GM23338 (cell line): ENCODE data around the gene MMP26. TPM values are rescaled to one million over a fixed set of nuclear protein-coding genes. Genes with fewer than 3 reads are reported as not detected.

Experiments used
- ATAC-seq: fragments of 200-7000 bp; cut with Tn5 transposase; 3 replicates; pipeline ENCODE4 v1.9.1; 2020
- DNase-seq: peaks from one replicate; pipeline ENCODE4 v3.0.0-alpha.2; 2015; ENCODE audit warnings: low spot score
- H2AFZ ChIP-seq: fragments of 200-600 bp; sonication (generic); 2 replicates; pipeline ENCODE4 v1.8.0; 2016; ENCODE audit warnings: antibody characterized with exemption, mild to moderate bottlenecking, moderate library complexity
- H3F3A ChIP-seq: fragments of 200-600 bp; sonication (generic); replicated peaks from 2 replicates; pipeline ENCODE4 v1.8.0; 2017; ENCODE audit warnings: antibody characterized with exemption, mixed run types, low read depth
- H3K27ac ChIP-seq: fragments of 200-600 bp; sonication (generic); 2 replicates; pipeline ENCODE4 v1.6.1; 2016; ENCODE audit warnings: low read depth
- H3K27me3 ChIP-seq: fragments of 200-600 bp; sonication (generic); 2 replicates; pipeline ENCODE4 v1.8.0; 2016; ENCODE audit warnings: mild to moderate bottlenecking, mixed run types, moderate library complexity; ENCODE audit not compliant: insufficient read depth
- H3K36me3 ChIP-seq: fragments of 200-600 bp; sonication (generic); 2 replicates; pipeline ENCODE4 v1.8.0; 2016; ENCODE audit warnings: mild to moderate bottlenecking; ENCODE audit not compliant: insufficient read depth
- H3K4me1 ChIP-seq: fragments of 200-600 bp; sonication (generic); 2 replicates; pipeline ENCODE4 v1.8.0; 2016; ENCODE audit warnings: mild to moderate bottlenecking, moderate library complexity; ENCODE audit not compliant: insufficient read depth
- H3K4me2 ChIP-seq: fragments of 200-600 bp; sonication (generic); 2 replicates; pipeline ENCODE4 v1.7.1; 2017; ENCODE audit warnings: mixed run types
- H3K4me3 ChIP-seq: fragments of 200-600 bp; sonication (generic); 2 replicates; pipeline ENCODE4 v1.6.1; 2016; ENCODE audit warnings: mixed run types
- H3K79me2 ChIP-seq: fragments of 200-600 bp; sonication (generic); replicated peaks from 2 replicates; pipeline ENCODE4 v1.8.0; 2017; ENCODE audit warnings: mild to moderate bottlenecking; ENCODE audit not compliant: insufficient read depth
- H3K9me2 ChIP-seq: fragments of 200-600 bp; sonication (generic); 2 replicates; pipeline ENCODE4 v1.8.0; 2017; ENCODE audit not compliant: insufficient read depth
- H4K20me1 ChIP-seq: fragments of 200-600 bp; sonication (generic); replicated peaks from 2 replicates; pipeline ENCODE4 v1.8.0; 2017; ENCODE audit warnings: mild to moderate bottlenecking; ENCODE audit not compliant: insufficient read depth
- H3K27ac Mint-ChIP-seq: 2 replicates; pipeline ENCODE4 v1.8.0; 2020; ENCODE audit warnings: inconsistent platforms, mild to moderate bottlenecking, moderate library complexity, mixed read lengths
- H3K27me3 Mint-ChIP-seq: 3 replicates; pipeline ENCODE4 v1.8.0; 2022; ENCODE audit warnings: low read depth, mild to moderate bottlenecking, moderate library complexity, mixed read lengths, inconsistent platforms; ENCODE audit not compliant: insufficient read depth, poor library complexity
- H3K36me3 Mint-ChIP-seq: 3 replicates; pipeline ENCODE4 v1.8.0; 2021; ENCODE audit warnings: low read depth, mild to moderate bottlenecking, inconsistent platforms, moderate library complexity, mixed read lengths
- H3K4me1 Mint-ChIP-seq: 3 replicates; pipeline ENCODE4 v1.8.0; 2020; ENCODE audit warnings: mild to moderate bottlenecking, inconsistent platforms, mixed read lengths
- H3K4me3 Mint-ChIP-seq: 3 replicates; pipeline ENCODE4 v1.8.0; 2021; ENCODE audit warnings: moderate library complexity, mild to moderate bottlenecking, inconsistent platforms, mixed read lengths
- H3K9me3 Mint-ChIP-seq: 3 replicates; pipeline ENCODE4 v1.8.0; 2020; ENCODE audit warnings: moderate library complexity, mild to moderate bottlenecking, inconsistent platforms, mixed read lengths
- CREB1 ChIP-seq: fragments of 250-450 bp; sonication (Bioruptor Pico); IDR thresholded peaks from 2 replicates; pipeline ENCODE4 v1.5.0; 2020; ENCODE audit warnings: low read depth, mild to moderate bottlenecking, moderate library complexity
- EZH2phosphoT487 ChIP-seq: fragments of 200-600 bp; sonication (generic); IDR thresholded peaks from one replicate; pipeline ENCODE4 v1.8.1; 2018; ENCODE audit warnings: antibody characterized with exemption; ENCODE audit not compliant: unreplicated experiment
- JUNB ChIP-seq: IDR thresholded peaks from one replicate; pipeline ENCODE4 v1.6.1; 2016; ENCODE audit warnings: antibody characterized with exemption; ENCODE audit not compliant: unreplicated experiment
- NANOG ChIP-seq: IDR thresholded peaks from 2 replicates; pipeline ENCODE4 v1.6.1; 2016; ENCODE audit warnings: antibody characterized with exemption, borderline replicate concordance
- POLR2AphosphoS5 ChIP-seq: IDR thresholded peaks from 2 replicates; pipeline ENCODE4 v1.6.1; 2016; ENCODE audit warnings: antibody characterized with exemption, low read depth
- ZNF114 ChIP-seq: fragments of 250-450 bp; sonication (Bioruptor Pico); IDR thresholded peaks from 2 replicates; pipeline ENCODE4 v1.5.0; 2020; ENCODE audit warnings: mild to moderate bottlenecking, moderate library complexity
- polyA plus RNA-seq: library from polyadenylated mRNA; unstranded; fragments of >200 nt; fragmentation: Nextera tagmentation; extraction: Ambion mirVana; gene quantifications from 2 replicates; pipeline ENCODE4 v1.2.1, GENCODE V29; 2016
- total RNA-seq: library from RNA; depleted of rRNA; stranded (reverse); fragments of >200 nt; shearing (Covaris generic); gene quantifications from 2 replicates; pipeline ENCODE4 v1.2.3, GENCODE V29; 2014
- TF ChIP-seq, protein P1 (sequence below): IDR thresholded peaks from one replicate; pipeline ENCODE4 v1.6.1; 2018; ENCODE audit warnings: antibody characterized with exemption; ENCODE audit not compliant: unreplicated experiment
- TF ChIP-seq, protein P2 (sequence below), 2 experiments: fragments of 200-600 bp in 1 of 2; sonication (generic) in 1 of 2; conservative IDR thresholded peaks; 2 replicates each; pipeline versions ENCODE4 v1.5.1 to v1.6.1; 2016 to 2017; ENCODE audit warnings: antibody characterized with exemption in 2 of 2, low read depth in 2 of 2, mild to moderate bottlenecking in 2 of 2, moderate library complexity in 1 of 2
- TF ChIP-seq, protein P3 (sequence below): fragments of 250-450 bp; sonication (Bioruptor Pico); IDR thresholded peaks from 2 replicates; pipeline ENCODE4 v1.5.0; 2020; ENCODE audit warnings: mild to moderate bottlenecking, moderate library complexity

The MMP26 gene
- total and polyA plus RNA-seq, 2 experiments from 2014 or later, result not detected

DNA sequence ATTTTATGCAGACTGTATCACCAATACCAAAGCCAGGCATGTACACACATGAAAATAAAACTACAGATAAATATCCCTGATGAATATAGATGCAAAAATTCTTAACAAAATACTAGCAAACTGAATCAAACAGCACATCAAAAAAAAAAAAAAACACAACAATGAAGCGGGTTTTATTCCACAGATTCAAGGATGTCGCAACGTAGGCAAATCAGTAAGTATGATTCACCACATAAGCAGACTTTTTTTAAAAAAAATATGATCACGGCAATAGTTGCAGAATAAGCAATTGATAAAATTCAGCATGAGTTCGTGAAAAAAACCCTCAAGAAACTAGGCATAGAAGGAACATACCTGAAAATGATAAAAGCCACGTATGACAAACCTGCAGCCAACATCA, 43.9 kb downstream of the MMP26 start (continued):
- TF ChIP-seq, protein P1, sequence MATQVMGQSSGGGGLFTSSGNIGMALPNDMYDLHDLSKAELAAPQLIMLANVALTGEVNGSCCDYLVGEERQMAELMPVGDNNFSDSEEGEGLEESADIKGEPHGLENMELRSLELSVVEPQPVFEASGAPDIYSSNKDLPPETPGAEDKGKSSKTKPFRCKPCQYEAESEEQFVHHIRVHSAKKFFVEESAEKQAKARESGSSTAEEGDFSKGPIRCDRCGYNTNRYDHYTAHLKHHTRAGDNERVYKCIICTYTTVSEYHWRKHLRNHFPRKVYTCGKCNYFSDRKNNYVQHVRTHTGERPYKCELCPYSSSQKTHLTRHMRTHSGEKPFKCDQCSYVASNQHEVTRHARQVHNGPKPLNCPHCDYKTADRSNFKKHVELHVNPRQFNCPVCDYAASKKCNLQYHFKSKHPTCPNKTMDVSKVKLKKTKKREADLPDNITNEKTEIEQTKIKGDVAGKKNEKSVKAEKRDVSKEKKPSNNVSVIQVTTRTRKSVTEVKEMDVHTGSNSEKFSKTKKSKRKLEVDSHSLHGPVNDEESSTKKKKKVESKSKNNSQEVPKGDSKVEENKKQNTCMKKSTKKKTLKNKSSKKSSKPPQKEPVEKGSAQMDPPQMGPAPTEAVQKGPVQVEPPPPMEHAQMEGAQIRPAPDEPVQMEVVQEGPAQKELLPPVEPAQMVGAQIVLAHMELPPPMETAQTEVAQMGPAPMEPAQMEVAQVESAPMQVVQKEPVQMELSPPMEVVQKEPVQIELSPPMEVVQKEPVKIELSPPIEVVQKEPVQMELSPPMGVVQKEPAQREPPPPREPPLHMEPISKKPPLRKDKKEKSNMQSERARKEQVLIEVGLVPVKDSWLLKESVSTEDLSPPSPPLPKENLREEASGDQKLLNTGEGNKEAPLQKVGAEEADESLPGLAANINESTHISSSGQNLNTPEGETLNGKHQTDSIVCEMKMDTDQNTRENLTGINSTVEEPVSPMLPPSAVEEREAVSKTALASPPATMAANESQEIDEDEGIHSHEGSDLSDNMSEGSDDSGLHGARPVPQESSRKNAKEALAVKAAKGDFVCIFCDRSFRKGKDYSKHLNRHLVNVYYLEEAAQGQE, result no peak

DNA sequence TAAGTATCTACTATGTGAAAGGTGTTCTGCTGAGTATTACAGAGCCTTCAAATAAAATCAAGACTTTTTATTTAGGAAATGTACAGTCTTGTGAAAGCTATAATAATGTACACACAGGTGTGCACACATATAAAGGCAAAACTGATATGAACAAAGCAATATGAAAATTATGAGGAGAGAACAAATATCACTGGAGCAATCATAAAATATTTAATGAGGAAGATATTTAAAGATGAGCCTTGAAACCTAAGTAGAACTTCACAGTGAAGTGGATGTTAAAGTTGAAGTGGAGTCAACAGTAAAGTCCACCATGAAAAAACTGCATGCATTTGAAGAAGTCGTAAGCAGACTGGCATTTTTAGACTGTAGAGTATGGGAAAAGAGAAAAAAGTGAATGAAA, 46.6 kb downstream of the MMP26 start:
- Mint-ChIP-seq H3K27me3 (no peaks in the 10 kb centered on the region), H3K4me3 (no peak overlapping the region), H3K4me1 (peaks cover 2% of the 10 kb centered on the region; the same call in 2 of the 3 replicates), H3K36me3 (no peaks in the 10 kb centered on the region), H3K9me3 (no peaks in the 10 kb centered on the region), H3K27ac (no peak overlapping the region)
- no peak for TF ChIP-seq ZNF114
- TF ChIP-seq CREB1 (CRISPR knock-in tag), result no peak
- no peak for TF ChIP-seq POLR2AphosphoS5
- TF ChIP-seq, protein P2, sequence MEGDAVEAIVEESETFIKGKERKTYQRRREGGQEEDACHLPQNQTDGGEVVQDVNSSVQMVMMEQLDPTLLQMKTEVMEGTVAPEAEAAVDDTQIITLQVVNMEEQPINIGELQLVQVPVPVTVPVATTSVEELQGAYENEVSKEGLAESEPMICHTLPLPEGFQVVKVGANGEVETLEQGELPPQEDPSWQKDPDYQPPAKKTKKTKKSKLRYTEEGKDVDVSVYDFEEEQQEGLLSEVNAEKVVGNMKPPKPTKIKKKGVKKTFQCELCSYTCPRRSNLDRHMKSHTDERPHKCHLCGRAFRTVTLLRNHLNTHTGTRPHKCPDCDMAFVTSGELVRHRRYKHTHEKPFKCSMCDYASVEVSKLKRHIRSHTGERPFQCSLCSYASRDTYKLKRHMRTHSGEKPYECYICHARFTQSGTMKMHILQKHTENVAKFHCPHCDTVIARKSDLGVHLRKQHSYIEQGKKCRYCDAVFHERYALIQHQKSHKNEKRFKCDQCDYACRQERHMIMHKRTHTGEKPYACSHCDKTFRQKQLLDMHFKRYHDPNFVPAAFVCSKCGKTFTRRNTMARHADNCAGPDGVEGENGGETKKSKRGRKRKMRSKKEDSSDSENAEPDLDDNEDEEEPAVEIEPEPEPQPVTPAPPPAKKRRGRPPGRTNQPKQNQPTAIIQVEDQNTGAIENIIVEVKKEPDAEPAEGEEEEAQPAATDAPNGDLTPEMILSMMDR (conservative IDR thresholded peaks at IDR 0.05; ENCODE audit: low read depth in 2 of 2), result no peak
- TF ChIP-seq, protein P3, sequence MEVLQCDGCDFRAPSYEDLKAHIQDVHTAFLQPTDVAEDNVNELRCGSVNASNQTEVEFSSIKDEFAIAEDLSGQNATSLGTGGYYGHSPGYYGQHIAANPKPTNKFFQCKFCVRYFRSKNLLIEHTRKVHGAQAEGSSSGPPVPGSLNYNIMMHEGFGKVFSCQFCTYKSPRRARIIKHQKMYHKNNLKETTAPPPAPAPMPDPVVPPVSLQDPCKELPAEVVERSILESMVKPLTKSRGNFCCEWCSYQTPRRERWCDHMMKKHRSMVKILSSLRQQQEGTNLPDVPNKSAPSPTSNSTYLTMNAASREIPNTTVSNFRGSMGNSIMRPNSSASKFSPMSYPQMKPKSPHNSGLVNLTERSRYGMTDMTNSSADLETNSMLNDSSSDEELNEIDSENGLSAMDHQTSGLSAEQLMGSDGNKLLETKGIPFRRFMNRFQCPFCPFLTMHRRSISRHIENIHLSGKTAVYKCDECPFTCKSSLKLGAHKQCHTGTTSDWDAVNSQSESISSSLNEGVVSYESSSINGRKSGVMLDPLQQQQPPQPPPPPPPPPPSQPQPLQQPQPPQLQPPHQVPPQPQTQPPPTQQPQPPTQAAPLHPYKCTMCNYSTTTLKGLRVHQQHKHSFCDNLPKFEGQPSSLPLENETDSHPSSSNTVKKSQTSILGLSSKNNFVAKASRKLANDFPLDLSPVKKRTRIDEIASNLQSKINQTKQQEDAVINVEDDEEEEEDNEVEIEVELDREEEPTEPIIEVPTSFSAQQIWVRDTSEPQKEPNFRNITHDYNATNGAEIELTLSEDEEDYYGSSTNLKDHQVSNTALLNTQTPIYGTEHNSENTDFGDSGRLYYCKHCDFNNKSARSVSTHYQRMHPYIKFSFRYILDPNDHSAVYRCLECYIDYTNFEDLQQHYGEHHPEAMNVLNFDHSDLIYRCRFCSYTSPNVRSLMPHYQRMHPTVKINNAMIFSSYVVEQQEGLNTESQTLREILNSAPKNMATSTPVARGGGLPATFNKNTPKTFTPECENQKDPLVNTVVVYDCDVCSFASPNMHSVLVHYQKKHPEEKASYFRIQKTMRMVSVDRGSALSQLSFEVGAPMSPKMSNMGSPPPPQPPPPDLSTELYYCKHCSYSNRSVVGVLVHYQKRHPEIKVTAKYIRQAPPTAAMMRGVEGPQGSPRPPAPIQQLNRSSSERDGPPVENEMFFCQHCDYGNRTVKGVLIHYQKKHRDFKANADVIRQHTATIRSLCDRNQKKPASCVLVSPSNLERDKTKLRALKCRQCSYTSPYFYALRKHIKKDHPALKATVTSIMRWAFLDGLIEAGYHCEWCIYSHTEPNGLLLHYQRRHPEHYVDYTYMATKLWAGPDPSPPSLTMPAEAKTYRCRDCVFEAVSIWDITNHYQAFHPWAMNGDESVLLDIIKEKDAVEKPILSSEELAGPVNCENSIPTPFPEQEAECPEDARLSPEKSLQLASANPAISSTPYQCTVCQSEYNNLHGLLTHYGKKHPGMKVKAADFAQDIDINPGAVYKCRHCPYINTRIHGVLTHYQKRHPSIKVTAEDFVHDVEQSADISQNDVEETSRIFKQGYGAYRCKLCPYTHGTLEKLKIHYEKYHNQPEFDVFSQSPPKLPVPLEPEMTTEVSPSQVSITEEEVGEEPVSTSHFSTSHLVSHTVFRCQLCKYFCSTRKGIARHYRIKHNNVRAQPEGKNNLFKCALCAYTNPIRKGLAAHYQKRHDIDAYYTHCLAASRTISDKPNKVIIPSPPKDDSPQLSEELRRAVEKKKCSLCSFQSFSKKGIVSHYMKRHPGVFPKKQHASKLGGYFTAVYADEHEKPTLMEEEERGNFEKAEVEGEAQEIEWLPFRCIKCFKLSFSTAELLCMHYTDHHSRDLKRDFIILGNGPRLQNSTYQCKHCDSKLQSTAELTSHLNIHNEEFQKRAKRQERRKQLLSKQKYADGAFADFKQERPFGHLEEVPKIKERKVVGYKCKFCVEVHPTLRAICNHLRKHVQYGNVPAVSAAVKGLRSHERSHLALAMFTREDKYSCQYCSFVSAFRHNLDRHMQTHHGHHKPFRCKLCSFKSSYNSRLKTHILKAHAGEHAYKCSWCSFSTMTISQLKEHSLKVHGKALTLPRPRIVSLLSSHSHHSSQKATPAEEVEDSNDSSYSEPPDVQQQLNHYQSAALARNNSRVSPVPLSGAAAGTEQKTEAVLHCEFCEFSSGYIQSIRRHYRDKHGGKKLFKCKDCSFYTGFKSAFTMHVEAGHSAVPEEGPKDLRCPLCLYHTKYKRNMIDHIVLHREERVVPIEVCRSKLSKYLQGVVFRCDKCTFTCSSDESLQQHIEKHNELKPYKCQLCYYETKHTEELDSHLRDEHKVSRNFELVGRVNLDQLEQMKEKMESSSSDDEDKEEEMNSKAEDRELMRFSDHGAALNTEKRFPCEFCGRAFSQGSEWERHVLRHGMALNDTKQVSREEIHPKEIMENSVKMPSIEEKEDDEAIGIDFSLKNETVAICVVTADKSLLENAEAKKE, result no peak
- TF ChIP-seq JUNB, result no peak
- TF ChIP-seq EZH2phosphoT487, result no peak
- no peak for TF ChIP-seq NANOG
- TF ChIP-seq, protein P1, result no peak
- Histone ChIP-seq H3K4me2 (no peak overlapping the region), H3K27ac (no peak overlapping the region), H3F3A (no peaks in the 10 kb centered on the region), H3K36me3 (no peaks in the 10 kb centered on the region), H3K27me3 (no peaks in the 10 kb centered on the region), H4K20me1 (no peaks in the 10 kb centered on the region), H2AFZ (no peak overlapping the region), H3K9me2 (no peaks in the 10 kb centered on the region), H3K79me2 (no peaks in the 10 kb centered on the region), H3K4me1 (no peaks in the 10 kb centered on the region), H3K4me3 (no peak overlapping the region)
- ATAC-seq (no peak), DNase-seq (no peak)
